SIG-M5 treated with dmso at 0.1 percent for 504 hours (cell line): ENCODE data around the gene MOB2.
A peak's percentile ranks its signal among the peaks of the same experiment; 100 is the strongest.

Experiments
- DNase-seq: peaks from one replicate; lab custom pipeline; 2025; ENCODE audit not compliant: unreplicated experiment; lab: John Stamatoyannopoulos, UW

Gene MOB2

DNA sequence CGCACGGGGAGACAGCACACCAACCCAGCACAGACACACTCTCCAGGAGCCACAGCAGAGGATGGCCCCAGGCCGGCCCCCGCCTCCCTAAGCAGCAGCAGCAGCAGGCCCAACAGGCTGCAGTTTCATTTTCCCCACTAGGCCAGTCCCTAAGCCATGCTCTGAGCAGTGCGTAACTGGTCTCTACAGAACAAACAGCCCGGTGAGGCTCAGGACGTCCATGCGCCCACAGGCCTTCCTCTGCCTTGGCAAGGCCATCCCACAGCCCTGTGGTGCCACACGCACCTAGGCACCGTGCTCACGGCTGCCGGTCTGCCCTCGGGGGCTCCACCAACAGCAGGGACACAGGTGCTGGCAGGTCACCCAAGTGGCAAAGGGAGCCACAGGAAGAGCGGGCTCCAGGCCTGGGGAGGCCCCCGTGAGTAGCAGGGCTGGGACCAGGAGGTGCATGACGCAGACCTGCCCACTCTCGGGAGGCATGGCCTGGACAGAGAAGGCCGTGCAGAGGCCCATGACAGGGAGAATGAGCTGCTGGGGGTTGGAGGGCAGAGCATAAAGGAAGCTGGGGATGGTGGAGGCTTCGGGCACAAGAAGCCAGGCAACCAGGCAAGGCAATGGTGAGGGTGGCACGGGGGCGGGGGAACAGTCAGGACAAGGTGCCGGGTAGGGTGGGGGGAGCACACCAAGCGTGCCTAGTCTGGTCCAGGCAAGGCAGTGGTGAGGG lies 1.4 kb upstream of the MOB2 start:
- DNase-seq, result no peak

DNA sequence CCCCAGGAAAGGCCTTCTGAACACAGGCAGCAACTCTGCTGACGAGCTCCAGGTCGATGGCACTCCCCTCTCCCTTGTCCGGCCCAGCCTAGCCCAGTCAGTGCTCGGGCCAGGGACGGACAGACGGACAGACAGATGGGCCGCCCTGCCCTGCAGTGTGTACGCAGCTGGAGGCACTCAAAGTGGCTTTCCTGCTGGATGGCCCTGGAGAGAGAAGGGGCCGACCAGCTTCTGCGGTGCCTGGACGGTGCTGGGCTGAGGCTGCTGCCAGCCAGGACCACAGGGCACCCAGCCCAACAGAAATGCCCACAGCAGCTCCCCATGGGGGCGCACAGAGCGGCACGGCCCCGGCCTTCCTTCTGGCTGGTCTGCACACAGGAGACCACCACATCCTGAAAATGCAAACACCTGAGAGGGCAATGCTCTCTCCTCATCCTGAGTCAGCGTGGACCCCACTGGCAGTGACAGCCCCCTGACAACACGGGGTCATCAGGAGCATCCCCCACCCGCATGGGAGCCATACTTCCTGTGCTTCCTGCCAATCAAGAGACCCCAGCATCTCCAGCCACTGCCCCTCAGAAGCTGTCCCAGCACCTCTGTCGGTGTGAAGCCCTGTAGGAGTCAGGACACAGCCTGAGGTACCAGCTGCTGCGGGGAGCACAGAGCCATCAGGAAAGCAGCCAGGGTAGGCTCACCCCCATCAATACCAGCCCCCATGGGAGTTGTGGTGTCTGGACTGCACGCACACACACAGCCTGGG lies 692 bp upstream of the MOB2 start:
- DNase-seq, result no peak

DNA sequence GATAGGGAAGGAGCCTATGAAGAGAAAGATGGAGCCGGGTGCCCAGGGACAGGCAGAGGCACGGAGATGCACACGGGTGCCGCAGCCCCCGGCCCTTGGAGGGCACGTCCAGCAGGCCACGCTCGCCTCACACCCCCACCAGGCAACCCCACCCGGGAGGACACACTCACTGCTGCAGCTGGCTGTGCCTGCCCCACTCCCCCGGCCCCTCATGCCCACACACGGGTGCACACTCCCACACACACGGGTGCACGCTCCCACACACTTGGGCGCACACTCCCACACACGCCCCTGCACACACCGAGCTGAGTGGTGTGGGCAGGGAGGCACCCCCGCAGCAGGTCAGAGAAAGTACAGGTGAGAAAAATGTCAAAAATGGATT lies 1.1 kb downstream of the MOB2 start:
- DNase-seq, result no peak

DNA sequence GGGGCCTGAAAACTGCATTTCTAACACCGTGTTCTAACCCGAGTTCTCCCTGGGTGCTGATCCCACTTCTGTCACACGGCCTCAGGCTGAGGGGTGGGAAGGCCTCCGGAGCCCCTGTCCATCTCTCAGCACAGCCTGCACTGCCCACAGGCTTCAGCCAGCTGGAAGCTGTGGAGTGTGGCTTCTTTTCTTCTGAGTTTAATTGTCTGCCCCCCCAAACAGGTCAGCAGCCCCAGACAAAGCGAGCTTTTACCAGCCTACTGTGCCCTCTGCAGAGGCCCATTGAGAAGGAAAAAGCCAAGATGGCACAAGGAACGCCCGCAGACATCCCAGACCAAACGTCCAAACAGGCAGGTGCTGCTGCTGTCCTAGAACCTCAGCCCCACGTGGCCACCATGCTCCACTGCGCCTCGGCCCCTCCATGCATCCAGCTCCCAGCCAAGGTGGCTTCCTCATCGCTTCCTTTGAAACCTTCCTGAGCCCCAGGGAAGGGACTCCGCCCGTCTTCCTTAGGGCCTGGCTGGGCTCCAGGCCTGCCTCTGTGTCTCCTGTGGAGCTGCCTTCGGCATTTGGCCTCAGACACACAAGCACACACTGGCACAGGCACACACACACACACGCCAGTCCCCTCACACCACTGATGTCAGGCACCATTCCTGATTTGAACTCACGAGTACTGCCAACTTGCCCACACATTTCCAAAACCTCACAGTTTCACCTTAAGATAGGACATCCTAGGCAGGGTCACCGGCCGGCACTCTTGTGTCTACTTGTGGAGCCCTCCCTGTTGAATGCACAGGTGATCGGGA lies 1.7 kb downstream of the MOB2 start:
- DNase-seq, result no peak

DNA sequence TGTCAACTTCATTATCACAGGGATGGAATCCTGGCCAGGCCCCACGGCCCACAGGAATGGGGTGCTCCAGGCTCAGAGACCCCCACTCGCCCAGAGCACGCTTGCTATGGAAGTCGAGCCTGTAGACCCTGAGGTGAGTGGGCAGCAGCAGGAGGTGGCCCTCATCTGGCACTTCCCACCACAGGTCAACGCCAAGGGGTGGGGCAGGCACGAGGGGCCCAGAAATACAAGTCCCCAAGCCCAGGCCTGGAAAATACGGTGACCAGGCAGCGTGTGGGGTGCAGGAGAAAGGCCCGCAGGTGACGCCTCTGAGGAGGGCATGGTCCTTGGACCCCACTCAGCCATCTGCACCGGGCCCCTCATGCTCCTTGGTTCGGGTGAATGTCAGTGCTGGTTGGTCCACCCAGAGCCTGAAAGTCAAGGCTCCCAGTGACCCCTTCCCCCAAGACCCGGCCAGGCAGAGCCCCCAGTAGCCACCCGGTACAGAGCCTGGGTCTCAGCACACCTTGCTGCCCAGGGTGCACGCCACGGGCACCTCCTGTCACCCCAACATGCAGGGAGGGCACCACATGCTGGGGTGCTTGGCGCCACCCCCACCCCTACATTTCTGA lies 2.4 kb downstream of the MOB2 start:
- DNase-seq, result no peak

DNA sequence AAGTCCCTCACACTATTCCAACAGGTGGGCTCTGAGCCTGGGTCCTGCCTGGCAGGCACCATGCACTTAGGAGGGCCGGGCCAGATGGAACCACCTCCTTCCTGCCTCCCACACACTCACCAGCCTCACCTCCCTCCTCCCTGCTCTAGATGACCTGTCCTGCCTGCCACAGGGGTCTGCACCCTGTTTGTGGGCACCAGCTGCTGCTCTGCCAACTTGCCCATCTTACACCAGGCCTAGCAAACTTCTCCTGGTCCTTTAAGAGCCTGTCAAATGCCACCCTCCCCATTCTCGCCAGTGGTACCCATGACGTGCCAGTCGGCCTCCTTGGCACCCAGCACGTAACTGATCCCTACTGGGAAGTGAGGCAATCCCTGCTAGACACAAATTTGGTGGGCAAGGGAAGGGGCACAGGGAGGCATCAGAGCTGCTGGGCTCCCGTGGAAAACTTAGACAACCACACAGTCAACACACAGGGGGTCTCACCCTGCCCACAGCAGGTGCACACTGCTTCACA lies 3.1 kb downstream of the MOB2 start:
- DNase-seq, result no peak

DNA sequence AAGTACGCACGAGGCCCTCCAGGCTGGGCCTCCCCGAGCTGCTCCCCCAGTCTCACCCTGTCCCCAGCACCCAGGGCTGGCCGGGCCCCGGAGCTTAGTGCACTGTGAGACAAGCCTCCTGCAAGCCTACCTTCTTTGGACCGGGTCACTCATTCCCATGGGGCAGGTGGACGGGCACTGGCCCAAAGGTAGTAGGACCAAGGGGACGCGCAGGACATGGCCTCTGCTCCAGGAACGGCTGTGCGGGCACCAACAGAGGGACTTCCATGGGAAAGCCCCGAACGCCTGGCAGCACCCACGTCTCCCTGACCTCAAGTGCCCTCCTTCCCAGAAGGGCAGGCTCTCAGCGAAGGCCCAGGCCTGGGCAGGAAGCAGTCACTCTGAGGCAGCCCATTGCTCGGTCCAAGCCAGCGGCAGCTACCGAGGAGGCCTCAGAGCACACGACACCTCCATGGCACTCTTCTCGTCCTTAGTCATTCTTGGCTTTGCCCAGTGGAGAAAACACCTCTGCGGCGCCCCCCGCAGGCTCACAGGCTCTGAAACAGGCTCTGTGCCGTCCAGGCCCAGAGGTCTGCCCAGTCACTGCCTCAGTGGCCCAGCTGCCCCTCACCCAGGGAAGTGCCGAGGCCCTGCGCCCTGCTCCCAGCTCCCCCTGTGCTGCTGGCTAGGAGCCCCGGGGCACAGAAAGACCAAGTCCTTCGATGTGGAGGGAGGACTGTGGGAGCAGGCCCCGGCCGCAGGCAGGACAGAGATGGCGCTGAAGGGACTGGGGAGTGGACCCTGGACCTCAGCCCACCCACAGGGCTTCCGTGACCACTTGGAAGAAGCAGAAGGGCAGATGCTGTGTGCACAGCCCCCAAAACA lies 3.8 kb downstream of the MOB2 start:
- no peak for DNase-seq

DNA sequence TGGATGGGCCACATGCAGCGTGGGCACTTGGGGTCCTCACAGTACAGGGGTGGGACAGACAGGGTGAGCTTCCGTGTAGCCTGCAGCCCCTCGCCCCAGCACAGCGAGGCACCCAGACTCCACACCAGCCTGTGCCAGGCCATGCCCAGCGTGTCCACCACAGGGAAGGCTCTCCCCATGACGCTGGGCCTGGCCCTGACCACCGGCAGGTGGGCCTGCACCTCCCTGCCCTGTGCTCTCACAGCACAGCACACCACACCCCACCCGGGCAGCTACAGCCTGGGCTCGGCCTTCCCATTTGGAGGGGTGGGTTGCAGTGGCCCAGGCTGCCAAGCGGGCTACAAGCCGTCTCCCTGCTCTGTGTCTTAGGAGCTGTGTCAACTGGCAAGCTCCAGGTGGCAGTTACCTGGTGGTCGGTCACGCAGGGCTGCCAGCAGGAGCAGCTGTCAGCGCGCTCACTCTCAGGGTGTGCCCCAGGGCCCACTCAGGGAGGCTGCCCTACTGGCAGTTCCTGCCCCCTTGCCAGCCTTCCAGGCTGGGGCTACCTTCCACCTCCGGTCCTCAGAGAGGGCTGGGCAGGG lies 4.6 kb downstream of the MOB2 start:
- no peak for DNase-seq

DNA sequence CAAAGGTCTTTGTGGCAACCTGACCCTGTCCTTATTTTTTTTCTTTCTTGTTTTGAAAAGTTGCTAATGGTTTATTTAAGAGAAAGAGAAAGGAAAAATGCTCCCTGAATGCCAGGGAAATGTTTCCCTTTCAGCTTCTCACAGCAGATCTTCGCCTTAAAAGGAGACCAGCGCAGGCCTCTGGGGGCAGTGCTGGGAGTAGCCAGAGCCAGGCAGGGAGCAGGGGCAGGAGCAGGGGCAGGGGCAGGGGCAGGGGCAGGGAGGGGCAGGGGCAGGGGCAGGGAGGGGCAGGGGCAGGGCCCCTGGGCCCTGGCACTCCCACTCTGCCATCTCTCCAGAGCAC lies 5.1 kb downstream of the MOB2 start:
- DNase-seq, result no peak

DNA sequence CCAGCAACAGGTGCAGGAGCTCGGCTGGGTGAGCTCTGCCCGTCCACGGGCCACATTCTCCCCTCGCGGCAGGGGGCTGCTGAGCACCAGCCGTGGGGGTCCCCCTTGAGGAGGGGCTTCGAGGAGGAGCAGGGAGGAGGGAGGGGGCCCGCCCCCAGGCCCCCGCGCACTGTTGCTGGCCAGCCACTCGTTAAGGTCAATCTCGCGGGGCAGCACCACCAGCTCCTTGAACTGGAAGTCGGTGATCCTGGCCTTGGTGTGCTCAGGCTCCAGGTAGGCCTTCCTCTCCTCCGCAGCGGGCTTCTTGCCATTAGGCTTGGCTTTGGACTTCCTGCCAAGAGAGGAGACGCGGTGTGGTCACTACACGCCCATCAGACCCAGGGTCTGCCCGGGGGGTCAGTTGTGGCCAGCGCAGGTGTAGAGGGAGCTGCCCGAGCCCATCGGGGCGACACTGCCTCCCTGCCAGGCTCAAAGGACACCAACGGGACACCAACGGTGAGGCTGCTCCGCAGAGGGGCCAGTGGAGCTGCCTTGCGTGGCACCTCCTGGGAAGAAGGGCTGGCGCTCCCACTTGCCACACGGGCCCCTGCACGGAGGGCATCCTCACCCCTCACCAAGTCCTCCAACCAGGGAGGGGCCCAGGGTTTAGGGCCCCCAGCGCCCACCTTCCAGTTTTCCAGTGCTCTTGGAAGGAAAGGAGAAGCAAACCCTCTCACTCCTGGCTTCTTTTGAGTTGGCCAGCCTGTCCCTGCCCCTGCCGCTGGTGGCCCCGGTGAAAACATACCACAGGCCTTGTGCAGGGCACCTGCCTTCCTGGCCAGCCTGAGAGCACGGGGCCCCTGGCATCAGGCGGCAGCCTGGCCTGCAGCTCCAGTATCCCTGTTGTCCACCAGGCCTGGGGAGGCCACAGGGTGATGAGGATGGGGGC lies 5.8 kb downstream of the MOB2 start:
- no peak for DNase-seq

DNA sequence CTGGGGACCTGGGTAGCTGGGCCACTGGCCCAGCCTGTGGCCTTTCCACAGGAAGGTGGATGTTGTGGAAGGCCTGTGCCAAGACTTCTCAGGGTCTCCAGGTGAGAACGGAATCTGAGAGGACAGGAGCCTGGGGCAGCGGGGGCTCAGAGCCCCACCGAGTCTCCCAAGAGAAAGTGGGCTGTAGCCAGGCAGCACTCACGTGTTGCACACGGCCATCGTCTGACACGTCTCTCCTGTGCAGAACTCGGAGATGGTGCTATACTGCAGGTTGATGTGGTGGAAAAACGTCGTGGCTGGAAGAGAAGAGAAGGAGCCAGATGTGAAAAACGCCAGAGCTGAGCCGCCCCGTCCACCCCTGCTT lies 6.4 kb downstream of the MOB2 start:
- no peak for DNase-seq

DNA sequence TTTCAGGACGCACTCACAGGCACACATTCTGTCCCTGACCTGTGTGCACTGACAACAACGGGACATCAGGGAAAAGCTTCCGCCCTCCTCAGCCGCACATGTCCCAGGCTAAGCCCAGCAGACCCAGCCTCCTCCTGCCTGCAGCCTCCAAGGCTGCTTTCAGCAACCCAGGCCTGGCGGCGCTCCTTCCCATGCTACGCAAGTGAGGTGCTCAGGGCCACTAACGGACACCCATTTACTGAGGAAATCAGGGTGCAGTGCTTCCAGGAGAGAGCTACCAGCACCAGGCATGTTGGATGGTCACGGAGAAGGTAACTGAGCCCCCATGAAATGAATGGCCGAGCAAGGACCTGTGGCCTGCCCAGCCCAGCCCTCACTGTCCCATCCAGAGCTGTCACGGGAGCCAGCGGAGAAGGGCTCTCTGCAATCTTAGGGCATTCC lies 6.9 kb downstream of the MOB2 start:
- no peak for DNase-seq

DNA sequence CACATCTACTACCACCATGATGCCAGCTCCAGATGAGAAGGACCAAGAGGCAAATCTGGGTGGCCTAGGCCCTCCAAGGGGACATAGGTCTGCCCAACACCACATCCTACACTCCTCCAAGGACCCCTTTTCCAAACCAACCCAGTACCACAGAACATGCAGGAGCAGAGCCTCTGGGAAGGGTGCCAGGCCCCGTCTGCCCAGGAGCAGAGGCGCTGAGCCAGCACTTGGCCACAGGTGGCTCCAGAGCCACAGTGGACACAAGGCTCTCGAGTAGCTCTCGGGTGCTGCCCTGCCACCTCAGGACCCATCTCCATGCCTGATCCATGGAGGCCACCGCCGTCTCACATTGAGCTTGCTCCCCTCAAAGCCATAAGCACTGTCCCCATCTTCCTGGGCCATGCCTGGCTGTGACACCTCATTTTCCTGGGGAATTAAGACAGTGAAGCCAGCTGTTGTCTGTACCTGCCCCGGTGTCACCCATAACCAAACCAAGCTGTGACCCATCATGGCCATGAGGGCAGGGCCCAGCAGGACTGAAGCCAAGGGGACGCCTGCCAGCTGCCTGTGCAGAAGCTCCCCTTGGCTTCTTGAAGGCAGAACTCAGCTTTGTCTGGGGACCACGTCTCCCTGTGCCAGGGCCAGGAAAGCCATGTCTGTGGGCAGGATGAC lies 7.4 kb downstream of the MOB2 start:
- no peak for DNase-seq

DNA sequence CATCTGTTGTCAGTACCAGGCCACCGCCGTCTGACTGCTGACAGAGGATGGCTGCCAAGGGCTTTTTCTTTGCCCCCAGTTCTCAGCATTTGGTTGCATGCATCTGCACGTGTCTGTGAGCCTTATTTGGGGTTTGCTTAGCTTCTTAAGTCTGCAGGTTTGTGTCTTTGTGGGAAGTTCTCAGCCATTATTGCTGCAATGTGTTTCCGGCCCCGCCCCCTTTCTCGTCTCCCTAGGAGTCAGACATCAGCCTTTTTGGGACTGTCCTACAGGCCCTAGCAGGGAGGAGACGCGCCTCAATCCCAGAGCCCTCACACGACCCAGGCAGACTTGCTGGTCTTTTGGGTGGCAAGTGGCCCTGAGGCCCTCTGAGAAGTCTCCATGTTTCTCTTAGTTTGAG lies 8.0 kb downstream of the MOB2 start:
- DNase-seq, result peak; percentile 7

DNA sequence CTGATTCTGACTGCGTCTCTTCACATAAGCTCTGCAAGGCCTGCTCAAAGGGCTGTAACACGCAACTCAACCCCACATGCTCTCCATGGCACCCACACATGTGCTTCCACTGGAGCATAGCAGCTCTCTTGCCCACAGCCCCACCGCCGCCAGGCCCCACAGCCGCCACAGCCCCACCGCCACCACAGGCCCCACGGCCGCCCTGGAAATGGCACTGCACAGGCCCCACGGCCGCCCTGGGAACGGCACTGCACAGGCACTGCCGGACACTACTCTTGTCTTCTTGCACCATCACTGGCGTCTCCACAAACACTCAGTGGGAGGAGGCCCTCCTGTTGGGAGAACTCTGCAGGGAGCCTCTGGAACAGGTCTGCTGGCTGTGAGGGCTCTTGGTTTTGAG lies 8.6 kb downstream of the MOB2 start:
- DNase-seq, result no peak

DNA sequence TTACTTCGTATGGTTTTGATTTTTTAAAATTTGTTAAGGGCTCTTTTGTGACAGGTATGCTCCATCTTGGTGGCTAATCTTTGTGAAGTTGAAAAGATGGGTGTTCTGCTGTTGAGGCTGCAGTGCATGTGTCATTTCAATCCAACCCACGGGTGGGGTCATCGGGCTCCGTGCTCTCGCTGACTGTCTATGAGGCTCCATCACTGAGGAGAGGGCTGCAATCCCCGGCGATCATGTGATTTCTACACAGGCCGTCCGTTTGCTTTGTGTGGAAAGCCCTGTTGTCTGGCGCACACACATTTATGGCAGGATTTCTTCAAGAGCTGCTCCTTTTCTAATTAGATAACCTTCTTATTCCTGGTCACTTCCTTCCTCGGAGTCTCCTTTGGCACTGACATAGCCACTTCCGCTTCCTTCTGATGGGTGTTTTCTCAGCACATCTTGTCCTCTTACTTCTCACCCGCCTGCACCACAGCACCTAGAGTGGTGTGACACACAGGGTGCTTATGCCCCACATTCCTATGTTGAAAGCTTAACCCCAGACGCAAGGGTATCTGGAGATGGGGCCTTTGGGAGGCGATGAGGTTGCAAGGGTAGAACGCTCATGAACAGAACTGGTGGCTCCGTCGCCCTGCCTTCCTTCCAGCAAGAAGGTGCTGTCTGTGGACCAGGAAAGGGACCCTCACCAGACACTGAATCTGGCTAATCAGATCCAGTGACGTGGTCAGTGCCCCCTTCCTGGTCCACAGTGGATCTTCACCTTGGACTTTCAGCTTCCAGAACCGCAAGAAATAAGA lies 9.4 kb downstream of the MOB2 start:
- no peak for DNase-seq

DNA sequence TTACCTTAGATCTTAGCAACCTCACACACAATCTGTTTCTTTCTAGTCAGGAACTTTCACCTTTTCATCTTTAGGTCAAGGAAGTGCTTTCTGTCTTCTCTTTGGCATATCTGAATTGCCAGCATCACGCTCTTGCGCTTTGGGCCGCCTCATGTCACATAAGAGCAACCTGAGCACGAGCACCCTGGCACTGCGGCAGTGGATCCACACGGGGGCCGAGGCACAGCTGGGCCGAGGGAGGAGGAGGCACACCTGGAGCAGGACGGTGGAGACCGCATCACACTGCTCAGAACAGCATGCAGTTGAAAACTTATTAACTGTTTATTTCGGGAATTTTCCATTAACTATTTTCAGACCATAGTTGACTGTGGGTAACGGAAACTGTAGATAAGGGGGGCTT lies 10.7 kb downstream of the MOB2 start:
- DNase-seq, result no peak

DNA sequence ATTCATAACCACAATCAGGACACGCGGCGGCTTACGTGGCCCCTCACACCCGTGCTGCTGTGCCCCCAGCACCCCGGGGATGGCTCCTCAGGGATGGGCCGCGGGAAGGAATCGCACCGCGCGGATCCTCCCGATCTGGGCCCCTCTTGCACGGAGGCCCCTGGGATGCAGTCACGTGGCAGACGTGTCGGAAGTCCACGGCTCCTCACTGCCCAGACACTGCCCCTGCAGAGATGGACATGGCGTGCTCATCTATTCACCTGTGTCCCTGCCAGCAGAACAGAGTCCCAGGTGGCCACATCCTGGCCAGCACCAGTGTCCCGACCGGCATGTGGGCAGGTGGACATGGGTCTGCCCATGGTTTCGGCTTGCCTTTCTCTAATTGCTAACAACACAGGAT lies 12.8 kb downstream of the MOB2 start:
- no peak for DNase-seq
